Mucosa of rectum (tissue), 2 donors: ENCODE measurements around the gene CELSR1.

ENCODE experiments used
- H3K27ac ChIP-seq, 2 donors: one replicate each; pipeline ENCODE4 v1.7.0; 2013; ENCODE audit warnings: inconsistent platforms in 2 of 2, low read depth in 2 of 2, low read length in 2 of 2
- H3K27me3 ChIP-seq, 2 donors: one replicate each; pipeline ENCODE4 v1.7.0; 2013; ENCODE audit warnings: low read length in 2 of 2; ENCODE audit not compliant: control insufficient read depth in 2 of 2, insufficient read depth in 2 of 2
- H3K36me3 ChIP-seq, 2 donors: one replicate each; pipeline ENCODE4 v1.7.0; 2013; ENCODE audit warnings: low read length in 2 of 2; ENCODE audit not compliant: control insufficient read depth in 2 of 2, insufficient read depth in 2 of 2
- H3K4me1 ChIP-seq, 2 donors: one replicate each; pipeline ENCODE4 v1.7.0; 2013; ENCODE audit warnings: low read length in 2 of 2, mild to moderate bottlenecking in 1 of 2; ENCODE audit not compliant: control insufficient read depth in 2 of 2, insufficient read depth in 2 of 2
- H3K4me3 ChIP-seq, 2 donors: one replicate each; pipeline ENCODE4 v1.7.0; 2013; ENCODE audit warnings: low read length in 2 of 2
- H3K9ac ChIP-seq, 2 donors: one replicate each; pipeline ENCODE4 v1.7.0; 2013; ENCODE audit warnings: low read length in 2 of 2, low read depth in 1 of 2, mild to moderate bottlenecking in 1 of 2
- H3K9me3 ChIP-seq, 2 donors: one replicate each; pipeline ENCODE4 v1.7.0; 2013; ENCODE audit warnings: low read length in 2 of 2; ENCODE audit not compliant: control insufficient read depth in 2 of 2
- donor health status: healthy.
- donor health status: Normal muscosa, but diverticular disease.

CELSR1 gene

GRCh38 chr22:46532416-46532815 is 5.0 kb downstream of the CELSR1 start:
- Histone ChIP-seq H3K36me3 (peaks cover 0 to 4% of the 10 kb centered on the region in 2 donors), H3K4me1 (peaks cover 3 to 4% of the 10 kb centered on the region in 2 donors), H3K27ac (no peak overlapping the region), H3K9ac (no peak overlapping the region), H3K27me3 (peaks cover 6 to 8% of the 10 kb centered on the region in 2 donors), H3K4me3 (no peak overlapping the region), H3K9me3 (no peaks in the 10 kb centered on the region)

- peaks cover 3 to 4% of the 10 kb centered on the region in 2 donors for H3K4me1 ChIP-seq
- H3K4me3 ChIP-seq: no peak overlapping the region
- H3K27ac ChIP-seq: no peak overlapping the region
Measured at GRCh38 chr22:46531581-46532175, 5.7 kb downstream of the CELSR1 start.

GRCh38 chr22:46528121-46528610 is 9.3 kb downstream of the CELSR1 start:
- no peaks in the 10 kb centered on the region for H3K36me3 ChIP-seq
- no peak overlapping the region for H3K27ac ChIP-seq
- no peak overlapping the region for H3K4me3 ChIP-seq
- no peak overlapping the region for H3K9ac ChIP-seq
- H3K27me3 ChIP-seq: peaks cover 9 to 11% of the 10 kb centered on the region in 2 donors
- H3K9me3 ChIP-seq: no peaks in the 10 kb centered on the region
- peaks cover 3 to 9% of the 10 kb centered on the region in 2 donors for H3K4me1 ChIP-seq

More at GRCh38 chr22:46531581-46532175, 5.7 kb downstream of the CELSR1 start:
- peaks cover 0 to 4% of the 10 kb centered on the region in 2 donors for H3K36me3 ChIP-seq
- H3K9ac ChIP-seq: no peak overlapping the region
- H3K27me3 ChIP-seq: peaks cover 7 to 8% of the 10 kb centered on the region in 2 donors
- no peaks in the 10 kb centered on the region for H3K9me3 ChIP-seq

- Histone ChIP-seq H3K4me1 (peaks cover 3 to 9% of the 10 kb centered on the region in 2 donors), H3K27ac (no peak overlapping the region), H3K27me3 (peaks cover 11 to 12% of the 10 kb centered on the region in 2 donors), H3K36me3 (no peaks in the 10 kb centered on the region), H3K4me3 (no peak overlapping the region), H3K9ac (no peak overlapping the region), H3K9me3 (no peaks in the 10 kb centered on the region)
Measured at GRCh38 chr22:46526244-46526839, 11.1 kb downstream of the CELSR1 start.

GRCh38 chr22:46525389-46526243 is 11.8 kb downstream of the CELSR1 start:
- Histone ChIP-seq H3K4me1 (peaks cover 3 to 7% of the 10 kb centered on the region in 2 donors), H3K4me3 (no peak overlapping the region), H3K36me3 (no peaks in the 10 kb centered on the region), H3K27ac (no peak overlapping the region), H3K27me3 (peaks cover 11 to 12% of the 10 kb centered on the region in 2 donors), H3K9me3 (no peaks in the 10 kb centered on the region), H3K9ac (no peak overlapping the region)

GRCh38 chr22:46524203-46524740 is 13.1 kb downstream of the CELSR1 start:
- no peak overlapping the region for H3K27ac ChIP-seq
- H3K4me1 ChIP-seq: peaks cover 3 to 6% of the 10 kb centered on the region in 2 donors
- peaks cover 11 to 12% of the 10 kb centered on the region in 2 donors for H3K27me3 ChIP-seq
- H3K36me3 ChIP-seq: no peaks in the 10 kb centered on the region
- no peak overlapping the region for H3K4me3 ChIP-seq
- no peak overlapping the region for H3K9ac ChIP-seq
- H3K9me3 ChIP-seq: no peaks in the 10 kb centered on the region

- H3K4me1 ChIP-seq: peaks cover 0 to 6% of the 10 kb centered on the region in 2 donors
- no peak overlapping the region for H3K9ac ChIP-seq
- H3K9me3 ChIP-seq: no peaks in the 10 kb centered on the region
- peaks cover 11 to 12% of the 10 kb centered on the region in 2 donors for H3K27me3 ChIP-seq
- no peaks in the 10 kb centered on the region for H3K36me3 ChIP-seq
- H3K27ac ChIP-seq: no peak overlapping the region
- no peak overlapping the region for H3K4me3 ChIP-seq
Measured at GRCh38 chr22:46522797-46523196, 14.6 kb downstream of the CELSR1 start.

- H3K36me3 ChIP-seq: no peaks in the 10 kb centered on the region
- H3K4me3 ChIP-seq: no peak overlapping the region
- no peak overlapping the region for H3K27ac ChIP-seq
- no peaks in the 10 kb centered on the region for H3K9me3 ChIP-seq
- no peak overlapping the region for H3K9ac ChIP-seq
- peaks cover 0 to 6% of the 10 kb centered on the region in 2 donors for H3K4me1 ChIP-seq
- H3K27me3 ChIP-seq: peaks cover 11 to 12% of the 10 kb centered on the region in 2 donors
Measured at GRCh38 chr22:46521994-46522393, 15.4 kb downstream of the CELSR1 start.

GRCh38 chr22:46520880-46521279 is 16.5 kb downstream of the CELSR1 start:
- H3K27ac ChIP-seq: no peak overlapping the region
- H3K27me3 ChIP-seq: peaks cover 4 to 12% of the 10 kb centered on the region in 2 donors
- H3K9me3 ChIP-seq: no peaks in the 10 kb centered on the region

More at GRCh38 chr22:46520880-46521279, 16.5 kb downstream of the CELSR1 start:
- no peak overlapping the region for H3K9ac ChIP-seq
- no peaks in the 10 kb centered on the region for H3K36me3 ChIP-seq
- no peak overlapping the region for H3K4me3 ChIP-seq
- H3K4me1 ChIP-seq: peaks cover 0 to 1% of the 10 kb centered on the region in 2 donors
